Activated naive CD4-positive, alpha-beta T cell treated with anti-CD3 and anti-CD28 coated beads, Interleukin-2, amount 50 U/mL, for 24 hours (primary cell): ENCODE results near the gene TCEA2.

Experiments used
- H3K27ac Mint-ChIP-seq: one replicate; pipeline ENCODE4 v1.8.0; 2021; ENCODE audit warnings: mild to moderate bottlenecking, mixed read lengths
- H3K27me3 Mint-ChIP-seq: one replicate; pipeline ENCODE4 v1.8.0; 2021; ENCODE audit warnings: mixed read lengths
- H3K36me3 Mint-ChIP-seq: one replicate; pipeline ENCODE4 v1.8.0; 2021; ENCODE audit warnings: mixed read lengths
- H3K4me1 Mint-ChIP-seq: one replicate; pipeline ENCODE4 v1.8.0; 2021; ENCODE audit warnings: mixed read lengths
- H3K4me3 Mint-ChIP-seq: one replicate; pipeline ENCODE4 v1.8.0; 2021; ENCODE audit warnings: mild to moderate bottlenecking, mixed read lengths
- H3K9me3 Mint-ChIP-seq: one replicate; pipeline ENCODE4 v1.8.0; 2021; ENCODE audit warnings: mixed read lengths

Gene TCEA2

DNA sequence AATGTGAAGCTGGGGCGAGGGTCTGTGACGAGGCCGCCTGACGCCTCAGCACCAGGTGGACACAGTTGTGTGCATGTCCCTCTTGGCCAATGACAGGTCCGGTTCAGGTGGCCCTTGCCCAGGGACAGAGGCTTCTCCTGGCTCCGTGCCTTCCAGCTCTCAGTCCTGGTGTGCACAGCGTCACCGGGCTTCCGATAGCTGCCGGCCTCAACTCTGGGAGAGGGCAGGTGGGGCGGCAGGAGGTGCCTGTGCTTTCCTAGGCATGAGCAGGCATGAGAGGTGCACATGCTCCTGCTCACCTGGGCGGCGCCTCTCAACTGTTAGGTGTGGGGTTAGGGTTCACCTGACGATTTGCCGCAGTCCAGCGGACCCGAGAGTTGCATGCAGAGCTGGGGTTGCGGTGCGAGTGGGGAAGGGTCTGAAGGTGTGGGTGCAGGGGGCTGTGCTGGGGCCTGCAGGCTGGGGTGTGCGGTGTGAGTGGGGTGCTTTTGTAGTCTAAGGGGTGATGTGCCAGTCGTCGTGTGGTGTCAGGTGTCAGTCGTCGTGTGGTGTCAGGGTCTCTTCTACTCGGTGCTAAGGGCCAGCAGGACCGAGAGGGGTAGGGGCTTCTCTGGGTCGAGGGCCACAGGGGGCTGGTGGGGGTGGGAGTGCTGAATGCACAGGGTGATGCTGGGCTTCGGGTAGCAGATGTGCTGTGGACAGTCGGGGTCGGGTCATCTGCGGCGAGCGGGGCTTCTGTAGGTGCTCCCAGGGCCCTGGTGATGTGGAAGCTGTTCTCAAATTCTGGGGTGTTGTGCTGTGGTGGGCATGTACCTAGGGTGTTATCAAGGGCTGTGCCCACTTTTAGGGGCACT, 9.8 kb upstream of the TCEA2 start:
- Mint-ChIP-seq H3K4me1 (peaks cover 11% of the 10 kb centered on the region), H3K4me3 (no peak overlapping the region), H3K27ac (no peak overlapping the region), H3K36me3 (no peaks in the 10 kb centered on the region), H3K27me3 (peaks cover 5% of the 10 kb centered on the region), H3K9me3 (no peaks in the 10 kb centered on the region)

DNA sequence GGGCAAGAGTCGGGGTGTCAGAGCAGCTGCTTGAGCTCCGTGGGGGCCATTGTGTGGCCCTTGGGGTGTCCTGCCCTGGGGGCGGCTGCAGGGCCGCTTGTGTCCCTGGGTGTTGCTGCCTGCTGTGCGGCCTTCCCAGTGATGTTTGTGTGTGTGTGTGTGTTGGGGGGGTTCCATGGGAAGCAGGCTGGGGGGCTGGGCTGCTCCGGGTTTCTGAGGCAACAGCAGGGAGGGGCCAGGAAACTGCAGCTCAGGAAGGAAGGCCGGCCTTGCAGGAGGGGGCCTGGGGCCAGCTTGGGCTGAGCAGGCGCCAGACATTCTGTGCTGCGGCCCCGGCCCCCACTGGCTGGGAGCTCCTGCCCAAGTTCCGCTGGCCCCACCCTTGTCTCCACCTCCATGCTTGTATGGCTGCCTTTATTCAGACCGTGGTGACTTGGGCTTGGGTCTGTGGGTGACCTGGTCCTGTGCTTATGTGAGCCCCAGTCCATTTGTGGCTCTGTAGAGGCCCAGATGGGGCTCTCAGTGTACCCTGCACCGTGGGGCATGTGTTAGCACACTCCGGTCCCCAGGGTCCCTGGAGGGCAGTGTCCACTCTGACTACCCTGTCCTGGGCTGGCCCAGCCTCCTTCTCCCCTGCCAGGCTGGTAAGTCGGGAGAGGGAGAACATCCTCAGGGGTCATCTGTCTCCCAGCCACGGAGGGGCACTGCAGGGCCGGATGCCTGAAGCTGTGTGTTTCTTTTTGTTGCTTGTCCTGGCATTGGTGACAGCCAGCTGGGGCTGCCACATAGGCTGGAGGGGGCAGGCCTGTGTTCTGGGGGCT, 8.9 kb upstream of the TCEA2 start:
- Mint-ChIP-seq H3K27ac (peak overlapping the region; percentile 41), H3K4me1 (peaks cover 16% of the 10 kb centered on the region), H3K4me3 (no peak overlapping the region), H3K36me3 (no peaks in the 10 kb centered on the region), H3K27me3 (peaks cover 5% of the 10 kb centered on the region), H3K9me3 (no peaks in the 10 kb centered on the region)

DNA sequence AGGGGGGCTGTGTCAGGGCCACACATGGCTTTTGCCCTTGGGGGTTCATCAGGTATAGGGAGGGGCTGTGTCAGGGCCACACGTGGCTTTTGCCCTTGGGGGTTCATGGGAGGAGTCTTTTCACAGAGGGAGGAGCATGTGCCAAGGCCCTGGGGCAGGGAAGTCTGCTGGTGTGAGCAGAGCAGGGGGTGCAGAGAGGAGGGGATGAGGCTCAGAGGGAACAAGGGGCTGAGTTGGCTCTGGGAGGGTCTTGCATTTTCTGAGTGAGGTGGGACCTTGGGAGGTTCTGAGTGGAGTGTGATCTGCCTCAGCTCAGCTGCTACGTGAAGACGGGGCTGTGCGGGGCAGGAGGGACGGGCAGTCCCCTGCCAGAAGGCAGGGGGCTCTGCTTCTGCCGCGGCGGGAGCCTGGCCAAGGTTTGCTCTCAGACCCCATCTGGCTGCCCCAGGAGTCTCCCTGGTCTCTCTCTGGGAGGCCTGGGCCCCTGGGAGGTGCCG, 7.6 kb upstream of the TCEA2 start:
- Mint-ChIP-seq H3K4me1 (peaks cover 16% of the 10 kb centered on the region), H3K9me3 (no peaks in the 10 kb centered on the region), H3K27me3 (peaks cover 5% of the 10 kb centered on the region), H3K4me3 (peak overlapping the region; percentile 23), H3K36me3 (no peaks in the 10 kb centered on the region), H3K27ac (no peak overlapping the region)

DNA sequence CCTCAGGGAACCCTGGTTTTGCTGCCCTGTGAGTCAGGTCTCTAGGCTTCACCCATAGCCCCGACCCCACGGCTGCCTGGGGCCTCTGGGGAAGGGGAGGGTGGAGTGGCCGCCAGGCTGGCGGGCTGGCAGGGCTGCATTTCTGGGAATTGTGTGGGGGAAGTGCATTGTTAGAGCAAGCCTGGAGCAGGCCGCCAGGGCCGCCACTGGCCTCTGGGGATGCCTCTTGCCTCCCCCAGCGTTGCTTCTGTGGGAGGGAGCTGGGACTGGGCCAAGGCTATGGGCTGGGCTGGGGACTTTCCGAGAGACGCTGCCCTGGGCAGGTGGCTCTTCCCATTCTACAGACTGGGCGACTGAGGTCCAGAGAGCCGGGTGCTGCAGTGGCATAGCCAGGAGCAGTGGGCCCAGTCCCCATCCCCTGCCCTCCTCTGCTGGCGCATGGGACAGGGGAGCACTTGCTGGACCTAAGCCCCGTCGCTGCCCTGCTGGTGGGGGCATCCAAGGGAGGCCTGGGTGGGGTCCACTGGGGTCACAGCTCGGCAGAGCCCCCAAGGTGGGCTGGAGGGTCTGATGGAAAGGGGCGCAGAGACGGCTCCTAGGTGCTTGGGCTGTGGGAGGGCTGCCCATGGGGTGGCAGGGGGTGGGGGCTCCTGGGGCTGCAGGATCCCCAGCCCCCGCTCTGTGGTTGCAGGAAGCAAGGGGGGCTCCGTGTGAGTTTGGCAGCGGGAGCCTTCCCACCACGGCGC, 6.9 kb upstream of the TCEA2 start:
- Mint-ChIP-seq H3K4me1 (peaks cover 16% of the 10 kb centered on the region), H3K9me3 (no peaks in the 10 kb centered on the region), H3K27ac (no peak overlapping the region), H3K4me3 (no peak overlapping the region), H3K27me3 (peaks cover 5% of the 10 kb centered on the region), H3K36me3 (no peaks in the 10 kb centered on the region)

DNA sequence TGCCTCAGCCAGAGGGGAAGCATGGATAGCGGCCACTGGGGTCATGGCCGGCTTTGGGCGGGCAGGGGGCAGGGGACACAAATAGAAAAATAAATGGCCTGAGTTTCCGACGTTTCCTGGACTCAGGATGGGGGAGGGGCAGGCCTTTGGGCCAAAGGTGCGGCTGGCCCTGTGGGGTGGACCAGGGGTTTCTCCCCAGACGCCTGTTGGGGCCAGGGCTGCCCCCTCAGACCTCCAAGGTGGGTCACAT, 6.4 kb upstream of the TCEA2 start:
- peaks cover 5% of the 10 kb centered on the region for H3K27me3 Mint-ChIP-seq
- H3K36me3 Mint-ChIP-seq: no peaks in the 10 kb centered on the region
- H3K27ac Mint-ChIP-seq: no peak overlapping the region
- H3K9me3 Mint-ChIP-seq: no peaks in the 10 kb centered on the region
- H3K4me1 Mint-ChIP-seq: peaks cover 16% of the 10 kb centered on the region
- no peak overlapping the region for H3K4me3 Mint-ChIP-seq

GRCh38 chr20:64056889-64057627, 5.9 kb upstream of the TCEA2 start:
- Mint-ChIP-seq H3K27me3 (peaks cover 4% of the 10 kb centered on the region), H3K9me3 (no peaks in the 10 kb centered on the region), H3K4me3 (peak overlapping the region; percentile 64), H3K36me3 (no peaks in the 10 kb centered on the region), H3K4me1 (peaks cover 16% of the 10 kb centered on the region), H3K27ac (no peak overlapping the region)

DNA sequence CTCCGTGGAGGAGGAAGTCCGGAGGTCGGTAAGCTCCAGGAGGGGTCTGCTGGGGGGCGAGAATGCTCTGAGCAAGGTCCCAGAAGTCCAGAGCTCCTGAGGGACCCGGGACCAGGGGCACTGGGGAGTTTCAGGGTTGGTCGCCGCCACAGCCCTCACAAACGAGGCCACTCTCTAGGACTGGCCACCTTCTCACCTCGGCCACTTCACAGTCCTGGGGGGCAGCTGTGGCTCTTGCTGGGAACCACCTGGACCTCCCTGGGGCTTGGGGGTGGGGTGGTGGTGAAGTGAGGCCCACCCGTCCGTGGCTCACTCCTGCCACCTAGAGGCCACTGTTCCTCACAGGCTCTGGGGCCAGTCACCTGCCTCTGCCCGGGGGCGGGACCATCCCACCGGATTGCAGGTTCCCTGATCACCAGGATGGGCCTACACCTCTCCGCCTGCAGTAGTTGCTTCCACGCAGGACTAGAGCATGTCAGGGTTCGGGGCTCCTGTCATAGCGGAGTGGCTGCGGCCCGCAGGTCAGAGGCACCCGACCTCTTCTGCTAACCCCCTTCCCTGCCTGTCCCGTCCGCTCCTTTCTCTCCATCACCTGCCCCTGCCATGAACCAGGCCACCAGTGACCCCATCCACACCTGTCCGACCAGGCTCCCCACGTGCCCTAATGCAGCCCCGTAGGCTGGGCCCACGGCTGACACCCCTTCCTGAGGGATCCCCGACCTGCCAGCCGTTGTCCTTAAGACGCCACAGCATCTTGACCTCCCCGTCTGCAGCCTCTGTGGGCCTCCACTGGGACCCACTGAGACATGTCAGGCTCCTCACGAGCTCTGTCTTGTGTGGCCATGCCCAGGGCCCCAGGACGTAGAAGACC, 5.1 kb upstream of the TCEA2 start:
- Mint-ChIP-seq H3K4me3 (peak overlapping the region; percentile 64), H3K9me3 (no peaks in the 10 kb centered on the region), H3K27ac (no peak overlapping the region), H3K27me3 (peaks cover 4% of the 10 kb centered on the region), H3K4me1 (peaks cover 16% of the 10 kb centered on the region), H3K36me3 (no peaks in the 10 kb centered on the region)

GRCh38 chr20:64058536-64058935, 4.5 kb upstream of the TCEA2 start:
- no peaks in the 10 kb centered on the region for H3K36me3 Mint-ChIP-seq
- H3K4me1 Mint-ChIP-seq: peaks cover 17% of the 10 kb centered on the region
- H3K4me3 Mint-ChIP-seq: peak overlapping the region; percentile 15
- no peak overlapping the region for H3K27ac Mint-ChIP-seq
- peaks cover 1% of the 10 kb centered on the region for H3K27me3 Mint-ChIP-seq
- H3K9me3 Mint-ChIP-seq: no peaks in the 10 kb centered on the region

DNA sequence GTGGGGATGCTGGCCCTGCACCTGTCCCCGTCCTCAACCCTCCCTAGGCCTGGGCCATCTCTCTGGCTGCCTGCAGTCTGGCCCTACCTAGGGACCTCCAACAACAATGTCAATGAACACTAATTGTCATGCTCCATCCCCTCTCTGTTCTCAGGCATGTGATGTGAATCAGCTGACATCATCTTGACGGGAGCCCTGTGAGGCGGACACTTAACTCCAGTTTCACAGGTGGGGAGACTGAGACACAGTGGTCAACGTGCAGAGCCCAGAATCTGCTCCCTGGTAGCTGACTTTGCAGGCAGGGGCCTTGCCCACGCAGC, 762 bp upstream of the TCEA2 start:
- peaks cover 47% of the 10 kb centered on the region for H3K4me1 Mint-ChIP-seq
- no peaks in the 10 kb centered on the region for H3K27me3 Mint-ChIP-seq
- no peaks in the 10 kb centered on the region for H3K36me3 Mint-ChIP-seq
- no peak overlapping the region for H3K4me3 Mint-ChIP-seq
- H3K9me3 Mint-ChIP-seq: no peaks in the 10 kb centered on the region
- peak overlapping the region; percentile 23 for H3K27ac Mint-ChIP-seq

GRCh38 chr20:64063389-64064144, 569 bp downstream of the TCEA2 start:
- Mint-ChIP-seq H3K4me3 (peak overlapping the region; percentile 90), H3K9me3 (no peaks in the 10 kb centered on the region), H3K36me3 (no peaks in the 10 kb centered on the region), H3K27me3 (no peaks in the 10 kb centered on the region), H3K4me1 (peaks cover 38% of the 10 kb centered on the region), H3K27ac (peak overlapping the region; percentile 94)

GRCh38 chr20:64064145-64064698, 1.2 kb downstream of the TCEA2 start:
- no peaks in the 10 kb centered on the region for H3K9me3 Mint-ChIP-seq
- H3K27ac Mint-ChIP-seq: peak overlapping the region; percentile 94
- H3K4me1 Mint-ChIP-seq: peaks cover 36% of the 10 kb centered on the region
- no peaks in the 10 kb centered on the region for H3K36me3 Mint-ChIP-seq
- no peaks in the 10 kb centered on the region for H3K27me3 Mint-ChIP-seq
- H3K4me3 Mint-ChIP-seq: peak overlapping the region; percentile 90

- Mint-ChIP-seq H3K27me3 (no peaks in the 10 kb centered on the region), H3K27ac (peak overlapping the region; percentile 17), H3K36me3 (no peaks in the 10 kb centered on the region), H3K4me3 (no peak overlapping the region), H3K9me3 (no peaks in the 10 kb centered on the region), H3K4me1 (peaks cover 36% of the 10 kb centered on the region)
Measured at GRCh38 chr20:64065062-64065973, 2.3 kb downstream of the TCEA2 start.

GRCh38 chr20:64065974-64066343, 3.0 kb downstream of the TCEA2 start:
- no peaks in the 10 kb centered on the region for H3K27me3 Mint-ChIP-seq
- H3K36me3 Mint-ChIP-seq: no peaks in the 10 kb centered on the region
- peaks cover 36% of the 10 kb centered on the region for H3K4me1 Mint-ChIP-seq
- H3K27ac Mint-ChIP-seq: peak overlapping the region; percentile 30
- peak overlapping the region; percentile 19 for H3K4me3 Mint-ChIP-seq
- H3K9me3 Mint-ChIP-seq: no peaks in the 10 kb centered on the region
